HG02571 (cell line): ENCODE measurements around the gene SLC6A6.
"Not testable (repeated sequence)": the region's sequence is repeated elsewhere in the genome, so short reads cannot be mapped to it uniquely, and the experiment has no call there.

Source experiments
- ATAC-seq: cut with Tn5 transposase; IDR thresholded peaks from one replicate; pipeline ENCODE4 v1.9.1; 2021; ENCODE audit warnings: mild to moderate bottlenecking, moderate library complexity; ENCODE audit not compliant: unreplicated experiment

The SLC6A6 gene

GRCh38 chr3:14397531-14397930 lies 4.9 kb upstream of the SLC6A6 start:
- no peak for ATAC-seq

DNA sequence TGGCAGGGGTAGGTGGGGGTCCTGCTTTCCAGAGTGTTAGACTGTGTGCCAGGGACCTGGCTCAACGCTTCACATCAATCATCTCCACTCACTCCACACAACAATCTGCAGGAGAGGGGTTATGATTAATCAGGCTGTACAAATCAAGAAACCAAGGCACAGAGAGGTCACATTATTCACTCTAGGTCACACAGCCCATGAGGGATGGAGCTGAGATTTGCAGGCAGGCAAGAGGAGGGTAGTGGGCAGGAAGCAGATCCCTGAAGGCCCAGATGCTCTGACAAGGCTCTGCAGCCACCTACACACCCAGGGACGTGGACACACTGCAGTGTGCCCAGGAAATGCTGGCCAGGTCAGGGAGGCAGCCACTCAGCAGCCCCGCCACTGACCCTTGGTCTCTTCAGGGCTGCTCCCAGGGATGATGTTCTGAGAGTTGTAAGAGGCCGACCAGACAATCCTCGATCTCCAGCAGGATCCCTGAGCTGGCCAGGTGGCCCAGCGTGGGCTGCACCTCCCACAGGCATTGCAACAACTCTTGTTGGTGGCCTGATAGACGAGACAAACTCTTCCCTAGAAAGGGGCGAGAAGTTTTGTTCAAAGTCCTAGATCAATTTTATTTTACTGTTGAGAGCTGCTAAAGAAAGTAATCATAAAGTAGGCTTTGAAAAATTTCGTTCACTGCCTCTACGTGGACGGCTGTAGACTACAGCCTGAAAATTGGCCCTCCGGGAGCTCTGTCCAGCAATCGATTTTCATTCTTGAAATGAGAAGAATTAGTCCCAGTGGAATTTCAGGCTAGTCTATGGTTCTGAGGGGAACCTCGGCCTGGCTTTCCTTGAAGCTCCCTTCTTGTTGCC lies 4.2 kb upstream of the SLC6A6 start:
- no peak for ATAC-seq

DNA sequence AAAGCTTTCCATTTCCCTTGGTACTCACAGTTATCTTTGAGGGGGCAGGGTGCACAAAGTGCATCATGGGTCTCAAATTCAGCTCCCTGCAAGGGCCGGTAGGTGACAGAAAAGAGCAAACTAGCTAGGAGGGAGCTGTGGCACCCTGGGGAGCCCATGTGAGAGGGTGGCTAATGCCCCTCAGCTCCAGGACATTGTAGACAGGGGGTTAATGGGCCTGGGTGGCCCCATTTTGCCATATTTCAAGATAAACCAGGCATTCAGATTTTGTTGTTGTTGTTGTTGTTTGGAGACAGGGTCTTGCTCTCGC lies 3.7 kb upstream of the SLC6A6 start:
- ATAC-seq, result no peak

DNA sequence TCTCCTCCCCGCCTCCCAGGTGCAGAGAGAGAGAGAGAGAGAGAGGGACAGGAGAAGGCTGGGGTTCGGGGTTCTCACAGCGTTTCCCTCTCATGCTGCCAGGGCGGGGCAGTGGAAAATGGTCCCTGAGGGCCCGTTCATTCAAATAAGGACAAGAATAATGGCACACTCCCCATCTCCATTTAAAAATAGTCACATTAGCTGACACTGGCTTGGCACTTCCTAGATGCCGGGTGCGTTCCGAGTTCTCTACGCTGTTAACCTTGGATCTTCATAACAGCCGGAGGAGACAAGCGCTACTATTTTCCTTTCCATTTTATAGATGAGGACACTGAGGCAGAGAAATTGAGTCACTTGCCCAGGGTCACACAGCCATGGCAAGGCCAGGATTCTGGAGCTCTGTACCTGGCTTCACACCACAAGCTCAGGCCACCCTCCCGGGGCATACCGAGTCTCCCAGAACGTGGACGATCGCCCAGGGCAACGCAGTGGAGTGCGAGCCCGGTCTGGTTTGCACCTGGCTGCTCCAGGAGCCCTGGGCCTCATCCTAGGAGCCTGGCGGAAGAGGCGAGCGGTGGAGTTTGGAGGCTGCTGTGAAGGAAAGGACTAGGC lies 608 bp upstream of the SLC6A6 start:
- no peak for ATAC-seq

DNA sequence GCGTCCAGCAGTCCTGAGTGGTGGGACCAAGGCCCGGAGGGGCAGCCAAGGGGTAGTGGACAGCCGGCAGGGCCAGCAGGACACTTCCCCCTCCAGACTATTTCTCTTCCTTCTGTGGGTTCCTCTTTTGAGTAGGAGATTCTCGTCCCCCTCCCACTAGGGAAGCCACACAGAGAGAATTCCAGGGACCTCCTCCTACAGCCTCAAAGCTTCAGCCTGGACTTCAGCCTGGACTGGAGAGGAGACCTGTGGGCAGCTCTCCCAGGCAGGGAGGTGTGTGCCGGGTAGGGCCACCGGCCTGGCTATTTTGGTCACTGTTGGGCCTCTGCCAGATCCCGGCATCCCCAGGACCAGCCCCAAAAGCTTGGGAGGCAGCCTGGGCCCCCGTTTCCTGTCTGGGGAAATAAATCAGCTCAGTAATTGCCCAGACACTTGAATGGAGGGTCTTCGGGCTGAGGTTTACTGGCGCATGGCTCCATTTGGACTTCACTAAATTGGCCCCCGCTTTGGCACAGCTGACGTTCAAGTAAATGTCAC lies 1.3 kb downstream of the SLC6A6 start:
- ATAC-seq, result no peak

- no peak for ATAC-seq
Observed at GRCh38 chr3:14404186-14404585, 1.8 kb downstream of the SLC6A6 start.

DNA sequence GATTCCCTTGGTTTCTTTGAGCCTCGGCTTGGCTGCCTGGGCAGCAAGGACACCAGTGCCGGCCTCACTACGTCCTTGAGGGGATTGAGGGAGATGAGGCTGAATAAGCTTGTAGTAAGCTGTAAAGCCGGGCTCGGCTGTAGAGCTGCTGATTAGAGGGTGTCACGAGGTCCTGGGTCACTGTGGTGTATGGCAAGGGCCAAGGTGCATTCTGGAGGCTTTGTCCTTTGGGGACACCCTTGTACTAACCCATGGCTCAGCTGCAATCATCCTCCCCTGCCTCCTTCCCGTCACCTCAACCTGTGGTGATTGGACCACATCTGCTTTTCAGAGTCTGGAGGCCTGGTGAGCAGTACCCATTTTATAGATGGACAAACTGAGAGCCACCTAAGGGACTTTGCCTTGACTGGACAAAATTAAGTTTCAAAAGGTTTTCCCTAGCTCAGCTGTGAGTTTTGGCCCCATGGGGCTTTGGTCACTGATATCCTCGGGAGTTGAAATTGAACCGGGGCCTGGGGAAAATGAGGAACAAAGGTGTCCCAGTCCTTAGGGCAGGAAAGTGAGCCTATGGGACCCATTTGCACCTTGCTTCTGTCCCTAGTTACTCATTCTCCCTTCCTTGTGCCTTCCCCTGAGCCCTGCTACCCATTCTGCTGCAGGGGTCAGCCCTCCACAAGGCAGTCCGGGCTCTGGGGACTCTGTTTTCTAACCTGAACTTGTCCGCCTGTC lies 2.4 kb downstream of the SLC6A6 start:
- no peak for ATAC-seq

GRCh38 chr3:14405360-14406238 lies 3.2 kb downstream of the SLC6A6 start:
- no peak for ATAC-seq

- no peak for ATAC-seq
Observed at GRCh38 chr3:14406336-14406735, 3.9 kb downstream of the SLC6A6 start.

DNA sequence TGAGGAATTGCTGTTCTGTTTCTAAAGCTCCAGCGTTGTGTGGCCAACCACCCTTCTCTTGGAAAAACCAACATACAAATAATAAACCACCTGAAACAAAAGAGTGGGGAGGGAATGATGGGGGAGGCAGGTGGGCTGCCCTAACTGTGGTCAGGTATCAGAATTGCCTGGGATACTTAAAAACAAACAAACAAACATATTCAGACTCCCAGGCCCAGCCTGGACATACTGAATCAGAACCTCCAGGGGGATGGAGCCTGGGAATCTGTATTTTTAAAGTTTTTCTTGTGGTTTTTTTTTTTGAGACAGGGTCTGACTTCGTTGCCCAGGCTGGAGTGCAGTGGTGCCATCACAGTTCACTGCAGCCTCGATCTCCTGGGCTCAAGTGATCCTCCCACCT lies 4.4 kb downstream of the SLC6A6 start:
- no peak for ATAC-seq

GRCh38 chr3:14407203-14407602 lies 4.8 kb downstream of the SLC6A6 start:
- ATAC-seq, result no peak

DNA sequence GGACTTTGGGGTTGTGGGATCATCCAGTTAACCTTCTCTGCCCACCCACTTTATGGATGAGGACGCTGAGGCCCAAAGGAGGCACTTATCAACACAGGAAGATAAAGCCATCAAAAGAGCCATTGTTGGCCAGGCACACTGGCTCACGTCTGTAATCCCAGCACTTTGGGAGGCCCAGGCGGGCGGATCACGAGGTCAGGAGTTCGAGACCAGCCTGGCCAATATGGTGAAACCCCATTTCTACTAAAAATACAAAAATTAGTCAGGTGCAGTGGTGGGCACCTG lies 7.3 kb downstream of the SLC6A6 start:
- ATAC-seq, result not testable (repeated sequence)

DNA sequence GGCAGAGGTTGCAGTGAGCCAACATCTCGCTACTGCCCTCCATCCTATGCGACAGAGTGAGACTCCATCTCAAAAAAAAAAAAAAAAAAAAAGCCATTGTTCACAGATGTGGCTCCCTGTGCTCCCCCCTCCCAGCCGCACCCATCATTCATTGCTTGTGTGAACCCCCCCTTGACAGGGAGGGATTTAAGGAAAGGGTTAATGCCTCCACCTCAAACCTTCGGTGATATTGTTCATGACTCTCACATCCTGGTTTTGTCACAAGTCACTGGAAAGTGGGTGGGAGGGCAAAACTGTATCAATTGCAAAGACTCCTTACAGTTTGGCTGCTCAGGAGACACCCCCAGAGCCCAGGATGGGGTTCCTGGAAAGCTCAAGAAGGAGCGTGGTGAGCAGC lies 7.7 kb downstream of the SLC6A6 start:
- no peak for ATAC-seq

DNA sequence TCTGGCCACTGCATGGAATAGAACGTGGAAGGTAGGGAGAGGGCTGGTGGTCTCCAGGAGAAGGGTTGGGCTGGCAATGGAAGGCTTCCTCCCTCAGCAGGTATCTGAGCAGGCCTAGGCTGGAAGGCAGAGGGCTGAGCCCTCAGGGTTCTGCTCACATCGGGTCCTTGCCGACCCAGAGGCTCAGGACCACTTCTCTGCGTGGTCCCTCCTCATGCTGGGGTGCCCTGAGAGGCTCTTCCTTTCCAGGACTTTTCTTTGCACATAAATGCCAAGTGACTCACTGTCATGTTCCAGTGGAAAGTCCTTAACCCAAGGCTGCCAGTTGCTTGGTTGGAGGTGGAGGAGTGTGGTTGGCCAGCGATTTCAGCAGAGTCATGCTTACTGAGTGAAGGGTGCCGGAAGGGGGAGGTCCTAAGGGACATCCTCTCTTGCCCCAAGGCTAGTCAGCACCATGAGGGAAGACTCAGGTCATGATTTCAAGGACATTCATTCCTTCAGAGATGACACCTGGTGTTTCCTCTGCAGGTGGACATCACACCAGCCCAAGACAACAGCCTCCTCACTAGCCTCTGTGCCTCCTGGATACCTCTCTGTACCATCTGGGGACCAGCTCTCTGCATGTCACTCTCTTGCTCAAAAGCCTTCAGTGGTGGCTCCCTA lies 8.2 kb downstream of the SLC6A6 start:
- no peak for ATAC-seq

DNA sequence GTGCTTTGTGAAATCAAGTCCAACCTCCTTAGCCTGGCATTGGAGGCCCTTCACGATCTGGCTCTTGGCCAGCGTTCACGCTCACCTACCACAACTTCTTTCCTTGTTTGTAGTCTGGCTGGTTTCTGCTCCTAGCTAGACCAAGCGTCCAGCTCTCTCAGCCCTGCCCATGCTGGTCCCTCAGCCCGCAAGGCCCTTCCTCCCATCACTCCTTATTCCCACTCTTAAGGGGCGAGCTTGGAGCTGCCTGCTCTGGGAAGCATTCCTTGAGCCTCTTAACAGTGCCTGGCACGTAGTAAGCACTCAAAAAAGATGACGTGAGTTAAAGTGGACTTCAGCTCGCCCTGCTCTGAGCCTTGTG lies 8.7 kb downstream of the SLC6A6 start:
- no peak for ATAC-seq

DNA sequence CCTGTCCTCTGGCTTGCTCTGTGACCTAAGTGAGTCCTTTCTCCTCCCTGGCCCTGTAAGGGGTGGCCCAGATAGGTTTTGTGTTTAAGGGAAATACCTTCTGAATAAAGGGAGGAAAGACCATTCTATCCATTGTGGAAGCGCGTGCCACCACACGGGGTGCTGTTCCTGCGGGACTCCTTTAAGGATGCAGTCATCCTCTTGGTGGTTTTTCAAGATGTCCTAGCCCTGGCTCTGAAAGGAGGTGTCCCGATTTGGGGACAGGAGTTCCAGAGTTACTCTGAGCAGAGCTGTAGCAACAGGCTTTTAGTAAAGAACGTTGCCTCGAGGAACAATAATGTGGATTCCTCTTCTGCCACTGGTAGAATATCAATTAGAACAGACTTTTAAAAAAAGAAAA lies 9.6 kb downstream of the SLC6A6 start:
- ATAC-seq, result no peak

- ATAC-seq, result no peak
Observed at GRCh38 chr3:14412831-14413380, 10.5 kb downstream of the SLC6A6 start.

GRCh38 chr3:14413381-14414071 lies 11.1 kb downstream of the SLC6A6 start:
- no peak for ATAC-seq

DNA sequence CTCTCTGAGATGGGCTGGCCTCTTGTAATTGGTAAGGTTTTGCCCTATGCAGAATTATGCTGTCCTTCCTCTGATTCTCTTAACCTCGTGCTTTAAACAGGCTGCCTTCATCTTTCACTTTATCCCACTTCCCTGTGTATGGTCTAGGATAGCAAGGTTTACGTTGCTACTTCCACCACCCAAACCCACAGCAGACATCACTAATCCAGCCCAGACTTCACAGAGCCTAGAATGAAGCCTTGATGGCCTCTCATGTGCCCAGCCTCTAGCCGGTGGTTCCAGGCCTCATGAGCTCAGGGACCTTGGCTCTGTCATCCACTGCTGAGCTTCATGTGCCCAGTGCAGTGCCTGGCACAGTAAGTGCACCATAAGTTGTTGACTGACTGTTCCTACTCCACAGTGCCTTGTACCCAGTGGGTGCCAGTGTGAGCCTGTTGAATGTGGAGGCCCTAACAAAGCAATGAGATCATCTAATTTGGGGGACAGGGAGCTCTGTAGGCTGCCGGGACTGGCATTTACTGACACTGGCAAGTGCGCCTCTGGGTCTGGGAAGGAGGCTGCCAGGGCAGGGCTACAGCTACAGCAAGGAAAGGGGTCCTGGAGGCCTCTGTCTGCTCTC lies 12.5 kb downstream of the SLC6A6 start:
- no peak for ATAC-seq
